ENCODE measurements around the gene LARP6.

DNA sequence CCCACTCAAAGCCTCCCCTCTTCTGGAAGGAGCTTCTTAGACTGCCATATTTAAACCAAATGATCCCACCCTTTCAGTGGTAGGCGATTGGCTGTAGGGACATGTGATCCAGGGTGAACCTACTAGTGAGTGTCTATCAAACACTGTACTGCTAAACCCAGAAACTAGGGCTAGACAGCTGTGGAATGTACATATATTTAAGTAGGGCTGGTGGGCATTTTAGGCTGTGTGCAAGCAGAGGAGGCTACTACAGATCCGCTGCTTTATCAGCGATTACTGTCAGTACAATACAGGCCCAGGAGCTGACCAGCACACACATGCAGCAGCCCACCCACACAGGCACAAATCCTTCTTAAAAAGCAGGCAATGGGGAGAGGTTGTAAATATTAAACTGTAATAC is 15.4 kb upstream of the LARP6 start:
- TF ChIP-seq, protein P1, sequence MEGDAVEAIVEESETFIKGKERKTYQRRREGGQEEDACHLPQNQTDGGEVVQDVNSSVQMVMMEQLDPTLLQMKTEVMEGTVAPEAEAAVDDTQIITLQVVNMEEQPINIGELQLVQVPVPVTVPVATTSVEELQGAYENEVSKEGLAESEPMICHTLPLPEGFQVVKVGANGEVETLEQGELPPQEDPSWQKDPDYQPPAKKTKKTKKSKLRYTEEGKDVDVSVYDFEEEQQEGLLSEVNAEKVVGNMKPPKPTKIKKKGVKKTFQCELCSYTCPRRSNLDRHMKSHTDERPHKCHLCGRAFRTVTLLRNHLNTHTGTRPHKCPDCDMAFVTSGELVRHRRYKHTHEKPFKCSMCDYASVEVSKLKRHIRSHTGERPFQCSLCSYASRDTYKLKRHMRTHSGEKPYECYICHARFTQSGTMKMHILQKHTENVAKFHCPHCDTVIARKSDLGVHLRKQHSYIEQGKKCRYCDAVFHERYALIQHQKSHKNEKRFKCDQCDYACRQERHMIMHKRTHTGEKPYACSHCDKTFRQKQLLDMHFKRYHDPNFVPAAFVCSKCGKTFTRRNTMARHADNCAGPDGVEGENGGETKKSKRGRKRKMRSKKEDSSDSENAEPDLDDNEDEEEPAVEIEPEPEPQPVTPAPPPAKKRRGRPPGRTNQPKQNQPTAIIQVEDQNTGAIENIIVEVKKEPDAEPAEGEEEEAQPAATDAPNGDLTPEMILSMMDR (IDR thresholded peaks at IDR 0.05): no peak
- no peak for TF ChIP-seq POLR2A (IDR thresholded peaks at IDR 0.05)

Measured in body of pancreas (tissue), 4 donors.